Measurements from ENCODE around the gene SSMEM1.
"Not testable (repeated sequence)": the region's sequence is repeated elsewhere in the genome, so short reads cannot be mapped to it uniquely, and the experiment has no call there.

The SSMEM1 gene

GRCh38 chr7:130221746-130222145, 14.1 kb downstream of the SSMEM1 start:
- no peak for TF ChIP-seq CTCF (conservative IDR thresholded peaks at IDR 0.05; ENCODE audit: low read depth, low read length)
- no peak overlapping the region for H3K4me3 ChIP-seq (ENCODE audit: low read depth, low read length)
- no peak for DNase-seq (ENCODE audit: low read depth)

- no peak overlapping the region for H3K4me3 ChIP-seq (ENCODE audit: low read depth, low read length)
- no peak for DNase-seq (ENCODE audit: low read depth)
- TF ChIP-seq CTCF (conservative IDR thresholded peaks at IDR 0.05; ENCODE audit: low read depth, low read length): no peak
These were observed 16.0 kb downstream of the SSMEM1 start for GRCh38 chr7:130223646-130224045.

- TF ChIP-seq CTCF (conservative IDR thresholded peaks at IDR 0.05; ENCODE audit: low read depth, low read length): no peak
- H3K4me3 ChIP-seq (ENCODE audit: low read depth, low read length): no peak overlapping the region
- no peak for DNase-seq (ENCODE audit: low read depth)
These were observed 16.6 kb downstream of the SSMEM1 start for GRCh38 chr7:130224210-130224609.

GRCh38 chr7:130224923-130225322, 17.3 kb downstream of the SSMEM1 start:
- DNase-seq (ENCODE audit: low read depth): peak; percentile 57
- H3K4me3 ChIP-seq (ENCODE audit: low read depth, low read length): not testable (repeated sequence)

GRCh38 chr7:130226333-130226732, 18.7 kb downstream of the SSMEM1 start:
- TF ChIP-seq CTCF (conservative IDR thresholded peaks at IDR 0.05; ENCODE audit: low read depth, low read length): no peak
- DNase-seq (ENCODE audit: low read depth): no peak

GRCh38 chr7:130227883-130228575, 20.4 kb downstream of the SSMEM1 start:
- no peak for DNase-seq (ENCODE audit: low read depth)
- TF ChIP-seq CTCF (conservative IDR thresholded peaks at IDR 0.05; ENCODE audit: low read depth, low read length): no peak

More at GRCh38 chr7:130226333-130226732, 18.7 kb downstream of the SSMEM1 start:
- no peak overlapping the region for H3K4me3 ChIP-seq (ENCODE audit: low read depth, low read length)

GRCh38 chr7:130228840-130229502, 21.3 kb downstream of the SSMEM1 start:
- no peak for TF ChIP-seq CTCF (conservative IDR thresholded peaks at IDR 0.05; ENCODE audit: low read depth, low read length)
- no peak overlapping the region for H3K4me3 ChIP-seq (ENCODE audit: low read depth, low read length)
- no peak for DNase-seq (ENCODE audit: low read depth)

More at GRCh38 chr7:130227883-130228575, 20.4 kb downstream of the SSMEM1 start:
- no peak overlapping the region for H3K4me3 ChIP-seq (ENCODE audit: low read depth, low read length)

- not testable (repeated sequence) for H3K4me3 ChIP-seq (ENCODE audit: low read depth, low read length); DNase-seq (ENCODE audit: low read depth)
These were observed 22.3 kb downstream of the SSMEM1 start for GRCh38 chr7:130229981-130230380.

Measured in choroid plexus epithelial cell (primary cell).